Ramos (cell line): Measurements from ENCODE around the gene TNNI2.
"Not testable (repeated sequence)": the region's sequence is repeated elsewhere in the genome, so short reads cannot be mapped to it uniquely, and the experiment has no call there.

Experiments
- in situ Hi-C: fragments of 300-500 bp; cut with MboI; formaldehyde crosslinking; loops from one replicate; pipeline ENCODE4 v1.14.3; 2022; ENCODE audit warnings: low sequenced_read_pairs; ENCODE audit not compliant: unreplicated experiment

Gene TNNI2

GRCh38 chr11:1838426-1839144, at the start of gene TNNI2:
Gene TNNI2, plus strand, starts transcription at chr11:1838981. Its CDS starts 716 bp downstream, at chr11:1839697.
- in situ Hi-C loops: loop anchor here (10.0 kb wide), 1 partner anchor 316 kb away; no protein-coding TSS in a partner anchor

- in situ Hi-C loops: loop anchor here (10.0 kb wide), 1 partner anchor 57 kb away; no protein-coding TSS in a partner anchor
Observed at GRCh38 chr11:1791912-1792311, 46.9 kb upstream of the TNNI2 start.

- in situ Hi-C loops: loop anchor here (10.0 kb wide), 1 partner anchor 58 kb away; no protein-coding TSS in a partner anchor
Observed at GRCh38 chr11:1792461-1792860, 46.3 kb upstream of the TNNI2 start.

- in situ Hi-C loops: loop anchor here (10.0 kb wide), 1 partner anchor 58 kb away; no protein-coding TSS in a partner anchor
Observed at GRCh38 chr11:1793081-1793480, 45.7 kb upstream of the TNNI2 start.

DNA sequence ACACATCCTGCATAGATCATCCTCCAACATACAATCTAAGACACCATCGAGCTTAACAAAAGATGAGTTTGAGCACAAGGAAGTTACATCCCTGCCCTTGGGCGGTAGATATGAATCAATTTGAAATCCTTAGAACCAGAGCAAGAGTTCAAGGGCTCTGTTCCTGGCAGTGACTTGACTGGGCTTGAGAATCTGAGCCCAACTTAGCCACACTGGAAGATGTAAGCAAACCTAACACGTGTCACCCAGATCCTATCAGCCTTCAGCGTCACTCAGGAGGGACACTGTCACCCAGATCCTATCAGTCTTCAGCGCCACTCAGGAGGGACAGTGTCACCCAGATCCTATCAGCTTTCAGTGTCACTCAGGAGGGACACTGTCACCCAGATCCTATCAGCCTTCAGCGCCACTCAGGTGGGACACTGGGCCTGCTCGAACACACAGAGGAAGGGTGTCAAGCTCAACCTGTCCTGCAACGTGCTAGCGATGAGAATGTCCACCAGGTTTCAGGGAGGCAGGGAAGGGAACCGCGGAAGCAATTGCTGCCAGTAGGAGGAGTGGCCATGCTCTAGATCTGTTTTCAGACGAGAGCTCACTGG, 42.3 kb upstream of the TNNI2 start:
- in situ Hi-C loops: loop anchor here (10.0 kb wide), 1 partner anchor 62 kb away; no protein-coding TSS in a partner anchor

DNA sequence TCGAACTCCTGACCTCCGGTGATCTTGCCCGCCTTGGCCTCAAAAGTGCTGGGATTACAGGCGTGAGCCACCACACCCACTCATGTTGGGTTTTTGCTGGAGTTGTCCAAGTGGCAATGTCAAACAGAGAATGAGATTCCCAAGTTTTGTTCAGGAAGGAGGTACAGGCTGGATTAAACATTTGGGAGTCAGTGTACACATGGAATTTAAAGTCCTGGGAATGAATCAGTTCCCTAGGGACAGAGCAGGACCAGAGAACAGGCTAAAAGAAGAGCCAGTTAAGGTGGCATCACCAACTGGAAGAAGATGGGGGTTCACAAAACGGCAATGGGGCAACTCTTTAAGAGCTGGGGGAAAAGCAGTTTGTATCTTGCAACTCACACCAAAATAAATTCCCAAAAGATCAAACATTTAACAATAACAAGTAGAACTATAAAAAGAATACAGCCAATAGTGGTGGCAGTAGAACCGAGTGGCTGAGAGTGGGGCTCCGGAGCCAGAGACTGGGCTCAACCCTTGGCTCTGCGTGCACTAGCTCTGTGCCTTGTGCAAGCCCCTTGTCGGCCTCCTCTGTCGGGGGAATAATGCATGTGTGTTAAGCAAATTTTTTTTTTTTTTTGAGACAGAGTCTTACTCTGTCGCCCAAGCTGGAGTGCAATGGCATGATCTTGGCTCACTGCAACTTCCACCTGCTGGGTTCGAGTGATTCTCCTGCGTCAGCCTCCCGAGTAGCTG, 41.2 kb upstream of the TNNI2 start:
- in situ Hi-C loops: loop anchor here (10.0 kb wide), 1 partner anchor 63 kb away; no protein-coding TSS in a partner anchor

DNA sequence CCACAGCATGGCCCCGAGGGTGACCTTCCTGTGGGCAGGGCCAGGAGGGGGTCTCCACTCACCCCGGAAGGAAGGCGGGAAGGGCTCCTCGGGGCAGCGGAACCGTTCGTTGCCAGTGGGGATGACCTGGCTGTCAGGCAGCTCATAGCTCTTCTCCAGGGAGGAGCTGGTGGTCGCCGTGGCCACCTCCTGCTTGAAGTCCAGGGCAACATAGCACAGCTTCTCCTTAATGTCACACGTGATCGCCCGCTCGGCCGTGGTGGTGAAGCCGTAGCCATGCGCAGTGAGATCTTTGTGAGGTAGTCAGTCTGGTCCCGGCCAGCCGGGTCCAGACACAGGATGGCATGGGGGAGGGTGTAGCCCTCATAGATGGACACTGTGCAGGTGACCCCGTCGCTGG, 35.5 kb upstream of the TNNI2 start:
- in situ Hi-C loops: loop anchor here (10.0 kb wide), 1 partner anchor 108 kb away; the partner anchor contains the start of gene KRTAP5-6

DNA sequence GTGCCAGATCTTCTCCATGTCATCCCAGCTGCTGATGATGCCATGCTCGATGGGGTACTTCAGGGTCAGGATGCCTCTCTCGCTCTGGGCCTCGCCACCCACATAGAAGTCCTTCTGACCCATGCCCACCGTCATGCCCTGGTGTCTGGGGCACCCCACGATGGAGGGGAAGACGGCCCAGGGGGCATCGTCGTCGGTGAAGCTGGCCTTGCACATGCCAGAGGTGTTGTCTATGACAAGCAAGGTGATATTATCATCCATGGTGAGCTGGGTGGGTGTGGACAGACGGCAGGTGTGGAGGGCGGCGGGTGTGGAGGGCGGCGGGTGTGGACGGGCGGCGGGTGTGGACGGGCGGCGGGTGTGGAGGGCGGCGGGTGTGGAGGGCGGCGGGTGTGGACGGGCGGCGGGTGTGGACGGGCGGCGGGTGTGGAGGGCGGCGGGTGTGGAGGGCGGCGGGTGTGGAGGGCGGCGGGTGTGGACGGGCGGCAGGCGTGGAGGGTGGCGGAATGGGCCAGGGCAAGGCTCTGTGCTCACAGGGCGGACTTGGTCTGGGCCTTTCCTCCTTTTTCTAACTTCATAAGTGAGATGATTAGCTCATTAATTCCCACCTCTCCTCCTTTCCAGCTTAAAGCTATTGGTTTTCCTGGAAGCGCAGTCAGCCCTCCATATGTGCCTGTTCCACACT, 34.8 kb upstream of the TNNI2 start:
- in situ Hi-C loops: loop anchor here (10.0 kb wide), 1 partner anchor 109 kb away; the partner anchor contains the start of gene KRTAP5-6

GRCh38 chr11:1805525-1805924, 33.3 kb upstream of the TNNI2 start:
- in situ Hi-C loops: loop anchor here (10.0 kb wide), 1 partner anchor 111 kb away; the partner anchor contains the start of gene KRTAP5-6

DNA sequence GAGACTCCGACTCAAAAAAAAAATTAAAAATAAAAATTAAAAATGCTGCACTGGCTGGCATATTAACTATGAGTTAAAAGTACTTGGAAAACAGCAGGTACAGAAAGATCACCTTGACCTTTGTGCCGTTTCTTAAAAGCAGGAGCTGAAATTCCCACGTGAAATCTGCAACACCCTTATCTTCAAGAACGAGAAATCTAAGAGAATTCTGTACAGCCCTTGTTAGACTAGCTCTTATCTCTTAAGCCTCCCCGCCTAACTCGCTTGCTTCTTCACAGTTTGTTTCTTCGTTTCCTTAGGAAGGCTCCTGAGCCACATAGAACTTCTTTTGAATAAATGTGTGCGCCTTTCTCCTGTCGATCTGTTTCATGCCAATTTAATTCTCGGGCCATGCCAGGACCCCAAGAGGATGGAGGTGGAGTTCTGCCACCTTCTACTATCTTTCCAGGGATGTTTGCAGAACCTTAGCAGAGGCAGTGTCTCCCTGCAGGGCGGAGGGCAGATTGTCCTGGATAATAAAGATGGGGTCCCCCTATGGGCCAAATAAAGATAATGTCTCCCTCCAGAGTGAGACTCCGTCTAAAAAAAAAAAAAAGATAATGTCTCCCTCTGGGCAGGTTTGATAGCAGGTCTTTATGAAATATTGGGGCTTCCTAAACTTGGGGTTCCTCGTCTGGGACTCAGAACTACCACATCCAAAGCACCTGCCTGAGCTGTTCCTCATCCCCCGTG, 31.4 kb upstream of the TNNI2 start:
- in situ Hi-C loops: loop anchor here (10.0 kb wide), 1 partner anchor 113 kb away; the partner anchor contains the start of gene KRTAP5-6

- in situ Hi-C loops: no loop called here
Observed at GRCh38 chr11:1810761-1811160, 28.0 kb upstream of the TNNI2 start.

DNA sequence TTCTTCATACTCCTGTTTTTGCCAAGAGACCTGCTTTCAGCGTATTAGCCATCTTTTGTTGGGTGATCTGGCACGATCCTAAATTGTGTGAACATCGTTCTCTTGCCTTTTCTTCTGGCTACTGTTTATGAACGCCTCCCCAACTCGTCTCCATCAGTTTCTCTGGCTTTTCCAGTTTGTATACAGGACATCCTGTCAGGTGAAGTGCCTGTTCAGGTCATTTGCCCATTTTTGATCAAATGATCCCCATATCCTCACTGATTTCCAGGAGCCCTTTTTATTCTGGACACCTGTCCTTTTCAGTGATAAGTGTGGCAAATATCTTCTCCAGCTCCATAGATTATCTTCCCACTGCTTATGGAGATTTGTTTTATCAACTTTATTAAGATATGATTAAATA, 26.5 kb upstream of the TNNI2 start:
- in situ Hi-C loops: no loop called here

- in situ Hi-C loops: no loop called here
Observed at GRCh38 chr11:1812801-1813200, 26.0 kb upstream of the TNNI2 start.

DNA sequence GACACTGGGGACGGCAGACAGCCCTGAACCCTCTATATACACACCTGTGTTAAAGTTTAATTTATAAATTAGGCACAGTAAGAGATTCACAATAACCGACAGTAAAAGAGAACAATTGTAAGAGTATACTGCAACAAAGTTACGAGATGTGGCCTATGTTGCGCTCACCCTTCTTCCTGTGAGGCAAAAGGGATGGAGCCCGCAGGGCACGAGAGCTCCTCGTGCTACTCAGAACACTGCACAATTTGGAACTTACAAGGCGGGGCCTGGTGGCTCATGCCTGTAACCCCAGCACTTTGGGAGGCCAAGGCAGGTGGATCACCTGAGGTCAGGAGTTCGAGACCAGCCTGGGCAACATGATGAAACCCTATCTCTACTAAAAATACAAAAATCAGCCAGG, 25.4 kb upstream of the TNNI2 start:
- in situ Hi-C loops: not testable (repeated sequence)

DNA sequence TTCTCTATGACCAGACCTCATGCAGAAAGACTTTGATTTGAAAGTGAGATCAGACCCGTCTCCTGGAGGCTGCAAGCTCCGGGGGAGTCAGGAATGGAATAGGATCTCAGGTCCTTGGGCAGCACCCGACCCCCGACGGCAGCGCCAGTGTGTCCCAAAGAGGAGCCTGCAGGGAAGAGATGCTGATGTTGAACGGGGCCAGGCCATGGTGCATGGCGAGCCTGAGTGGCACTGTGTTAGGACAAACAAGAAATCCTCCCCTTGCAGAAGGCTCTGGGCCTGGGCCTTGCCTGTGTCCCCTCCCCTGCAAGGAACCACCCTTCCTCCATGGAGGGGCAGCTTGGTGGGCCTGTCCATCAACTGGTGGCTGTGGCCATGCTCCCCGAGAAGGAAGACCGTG, 24.1 kb upstream of the TNNI2 start:
- in situ Hi-C loops: no loop called here

GRCh38 chr11:1815311-1815710, 23.5 kb upstream of the TNNI2 start:
- in situ Hi-C loops: no loop called here

DNA sequence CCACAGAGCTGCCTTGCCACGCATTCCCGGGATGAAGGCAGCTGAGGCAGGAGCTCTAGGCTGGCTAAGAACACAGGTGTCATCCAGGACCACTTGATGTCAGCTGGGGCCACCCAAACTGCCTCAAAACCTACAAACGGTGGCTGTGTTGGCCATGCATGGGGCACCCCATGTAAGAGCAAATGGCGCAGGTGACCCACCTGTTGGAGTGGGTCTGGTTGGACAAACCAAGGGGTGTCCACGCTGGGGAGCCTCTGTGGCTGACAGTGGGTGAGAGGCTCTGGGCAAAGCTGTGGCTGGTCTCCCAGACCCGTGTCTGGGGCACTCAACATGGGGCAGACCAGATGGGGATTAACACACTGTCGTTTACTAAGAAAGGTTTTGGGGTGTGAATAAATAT, 23.0 kb upstream of the TNNI2 start:
- in situ Hi-C loops: no loop called here

- in situ Hi-C loops: no loop called here
Observed at GRCh38 chr11:1817000-1817399, 21.8 kb upstream of the TNNI2 start.

GRCh38 chr11:1817511-1817910, 21.3 kb upstream of the TNNI2 start:
- in situ Hi-C loops: no loop called here
